AG04449 (cell line): Measurements from ENCODE around the gene ZNF438.
"Not testable (repeated sequence)": the region's sequence is repeated elsewhere in the genome, so short reads cannot be mapped to it uniquely, and the experiment has no call there.

Experiments used
- CTCF ChIA-PET: fragments of 350-600 bp; formaldehyde crosslinking; extraction: SDS; loops from one replicate; lab custom pipeline; 2021; ENCODE audit warnings: antibody characterized with exemption; lab: Yijun Ruan, JAX
- POLR2A ChIA-PET: fragments of 400-600, 350-600 bp; formaldehyde crosslinking; extraction: SDS; loops from one replicate; lab custom pipeline; 2020; ENCODE audit warnings: antibody characterized with exemption, inconsistent platforms; lab: Yijun Ruan, JAX
- DNase-seq: peaks from one replicate; pipeline ENCODE4 v3.0.0-alpha.2; 2010; ENCODE audit warnings: low read depth, low spot score
- H3K4me3 ChIP-seq: 2 replicates; pipeline ENCODE4 v1.5.1; 2011; ENCODE audit warnings: low read depth, mild to moderate bottlenecking, control low read depth, low read length
- TF ChIP-seq, protein P1 (sequence below): IDR thresholded peaks from one replicate; pipeline ENCODE4 v1.5.1; 2011; ENCODE audit warnings: mild to moderate bottlenecking, moderate library complexity, low read length, control low read depth, inconsistent platforms; ENCODE audit not compliant: insufficient read depth; ENCODE audit errors: missing control alignments

ZNF438 gene

DNA sequence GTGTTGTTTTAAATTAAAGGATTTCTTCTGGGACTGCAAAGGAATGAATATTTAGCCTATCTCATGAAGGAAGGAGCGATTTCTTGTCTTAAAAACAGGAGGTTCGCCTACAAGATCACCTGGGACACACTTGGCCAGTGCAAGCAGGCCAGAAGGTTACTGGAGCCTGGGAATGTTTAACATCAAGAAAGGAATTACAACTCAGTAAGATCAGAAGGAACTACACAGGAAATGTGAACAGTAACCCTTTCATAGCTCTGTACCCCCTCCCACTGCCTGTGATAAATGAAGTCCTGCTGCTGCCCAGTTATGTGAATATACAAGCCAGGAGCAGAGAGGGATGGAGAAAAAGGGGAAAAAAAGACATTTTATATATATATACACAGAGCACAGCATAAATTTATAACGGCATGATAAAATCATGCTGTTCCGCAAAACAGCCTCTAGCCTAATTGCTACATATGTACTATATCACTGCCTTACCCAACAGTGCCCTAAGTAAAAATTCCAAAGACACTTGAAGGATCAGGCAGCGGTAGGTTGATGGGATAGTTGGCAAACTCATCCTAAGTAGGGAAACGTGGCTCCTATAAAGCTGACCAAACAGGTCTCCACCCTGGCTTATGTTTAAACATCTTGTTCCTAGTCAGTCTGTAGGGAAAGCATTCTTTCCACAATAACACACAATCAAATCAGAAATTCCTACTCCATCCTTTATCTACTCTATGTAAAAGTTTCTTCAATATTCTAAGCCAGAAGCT, 63.8 kb downstream of the ZNF438 start:
- CTCF ChIA-PET, result no interaction called here
- H3K4me3 ChIP-seq, result no peak overlapping the region
- DNase-seq, result no peak
- TF ChIP-seq, protein P1, sequence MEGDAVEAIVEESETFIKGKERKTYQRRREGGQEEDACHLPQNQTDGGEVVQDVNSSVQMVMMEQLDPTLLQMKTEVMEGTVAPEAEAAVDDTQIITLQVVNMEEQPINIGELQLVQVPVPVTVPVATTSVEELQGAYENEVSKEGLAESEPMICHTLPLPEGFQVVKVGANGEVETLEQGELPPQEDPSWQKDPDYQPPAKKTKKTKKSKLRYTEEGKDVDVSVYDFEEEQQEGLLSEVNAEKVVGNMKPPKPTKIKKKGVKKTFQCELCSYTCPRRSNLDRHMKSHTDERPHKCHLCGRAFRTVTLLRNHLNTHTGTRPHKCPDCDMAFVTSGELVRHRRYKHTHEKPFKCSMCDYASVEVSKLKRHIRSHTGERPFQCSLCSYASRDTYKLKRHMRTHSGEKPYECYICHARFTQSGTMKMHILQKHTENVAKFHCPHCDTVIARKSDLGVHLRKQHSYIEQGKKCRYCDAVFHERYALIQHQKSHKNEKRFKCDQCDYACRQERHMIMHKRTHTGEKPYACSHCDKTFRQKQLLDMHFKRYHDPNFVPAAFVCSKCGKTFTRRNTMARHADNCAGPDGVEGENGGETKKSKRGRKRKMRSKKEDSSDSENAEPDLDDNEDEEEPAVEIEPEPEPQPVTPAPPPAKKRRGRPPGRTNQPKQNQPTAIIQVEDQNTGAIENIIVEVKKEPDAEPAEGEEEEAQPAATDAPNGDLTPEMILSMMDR, result no peak
- POLR2A ChIA-PET, result no interaction called here

DNA sequence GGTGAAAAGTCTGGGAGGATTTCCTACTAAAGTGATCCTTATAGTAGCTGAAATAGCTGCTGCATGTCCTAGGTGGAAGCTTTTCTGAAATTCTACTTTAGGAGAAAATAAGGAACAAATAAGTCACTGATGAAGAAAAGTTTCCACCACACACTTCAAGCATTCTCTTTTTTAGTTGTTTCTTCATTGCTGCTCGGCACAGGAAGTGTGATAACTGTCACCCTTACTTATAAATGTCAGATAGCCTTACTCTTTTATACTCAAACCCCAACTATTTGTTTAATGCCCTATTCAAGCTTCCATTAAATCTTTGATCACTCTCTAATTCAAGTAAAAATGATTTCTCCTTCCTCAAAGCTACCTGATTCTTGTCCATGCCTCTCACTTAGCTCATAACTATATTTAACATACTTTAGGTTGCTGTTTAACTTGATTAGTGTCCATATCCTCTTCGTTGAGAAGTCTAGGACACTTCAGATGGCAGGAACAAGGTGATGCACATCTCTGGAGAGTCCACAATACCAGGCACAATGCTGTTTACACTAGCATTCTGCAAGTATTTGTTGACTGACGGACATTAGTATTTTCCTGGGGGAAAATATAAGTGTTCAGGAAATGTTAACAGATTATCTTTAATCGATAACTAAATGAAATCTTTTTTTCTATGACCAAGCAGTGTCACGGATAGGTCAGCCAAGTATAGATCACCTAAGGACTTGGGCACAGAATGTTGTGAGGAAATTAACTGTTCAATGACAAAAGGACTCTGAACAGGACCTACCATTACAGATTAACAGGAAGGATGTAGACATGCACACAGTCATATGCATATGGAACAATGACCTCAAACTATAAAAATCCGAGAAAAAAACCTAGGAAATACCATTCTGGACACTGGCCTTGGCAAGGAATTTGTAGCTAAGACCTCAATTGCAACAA, 67.4 kb downstream of the ZNF438 start:
- CTCF ChIA-PET, result interaction anchor here (1.1 kb wide), 1 partner anchor 40 kb away, joined by 3 read pairs; no protein-coding TSS in a partner anchor
- POLR2A ChIA-PET, result no interaction called here
- DNase-seq, result no peak
- TF ChIP-seq, protein P1, result no peak
- H3K4me3 ChIP-seq, result no peak overlapping the region

DNA sequence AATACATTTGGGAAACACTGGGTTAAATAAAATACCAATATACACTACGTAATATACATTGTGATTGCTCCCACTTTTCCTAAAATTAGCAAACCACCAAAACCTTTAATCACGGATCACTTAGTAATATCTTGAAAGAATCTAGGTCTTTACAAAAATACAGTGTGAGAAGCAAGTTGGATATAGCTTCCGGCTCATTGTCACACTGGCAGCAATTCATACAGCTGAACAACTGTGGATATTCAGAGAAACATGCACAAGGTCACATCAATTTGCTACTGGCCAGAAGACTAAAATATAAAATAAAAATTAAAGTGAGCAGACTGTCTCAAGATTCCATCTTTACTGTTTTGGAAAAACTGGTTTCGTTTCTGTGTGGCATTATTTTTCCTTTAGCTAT, 69.1 kb downstream of the ZNF438 start:
- POLR2A ChIA-PET, result no interaction called here
- DNase-seq, result no peak
- CTCF ChIA-PET, result no interaction called here

DNA sequence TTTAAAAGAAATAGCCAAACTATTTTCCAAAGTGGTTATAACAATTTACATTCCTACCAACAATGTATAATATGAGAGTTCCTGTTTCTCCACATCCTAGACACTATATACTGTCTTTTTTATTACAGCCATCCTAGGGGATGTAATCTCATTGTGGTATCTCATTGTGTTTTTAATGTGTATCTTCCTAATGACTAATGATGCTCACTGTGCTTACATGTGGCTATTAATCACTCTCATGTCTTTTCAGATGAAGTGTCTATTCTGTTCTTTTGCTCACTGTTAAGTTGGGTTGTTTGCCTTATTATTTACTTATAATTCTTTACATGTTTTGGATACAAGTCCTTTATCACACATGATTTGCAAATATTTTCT, 71.8 kb downstream of the ZNF438 start:
- no peak overlapping the region for H3K4me3 ChIP-seq
- ChIA-PET POLR2A (no interaction called here), CTCF (no interaction called here)
- TF ChIP-seq, protein P1, result no peak
- no peak for DNase-seq

More for the DNA sequence above, 69.1 kb downstream of the ZNF438 start:
- TF ChIP-seq, protein P1, result no peak
- no peak overlapping the region for H3K4me3 ChIP-seq

DNA sequence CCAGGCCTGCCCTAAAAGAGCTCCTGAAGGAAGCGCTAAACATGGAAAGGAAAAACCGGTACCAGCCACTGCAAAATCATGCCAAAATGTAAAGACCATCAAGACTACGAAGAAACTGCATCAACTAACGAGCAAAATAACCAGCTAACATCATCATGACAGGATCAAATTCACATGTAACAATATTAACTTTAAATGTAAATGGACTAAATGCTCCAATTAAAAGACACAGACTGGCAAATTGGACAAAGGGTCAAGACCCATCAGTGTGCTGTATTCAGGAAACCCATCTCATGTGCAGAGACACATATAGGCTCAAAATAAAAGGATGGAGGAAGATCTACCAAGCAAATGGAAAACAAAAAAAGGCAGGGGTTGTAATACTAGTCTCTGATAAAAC, 82.4 kb downstream of the ZNF438 start:
- CTCF ChIA-PET, DNase-seq, POLR2A ChIA-PET, H3K4me3 ChIP-seq: not testable (repeated sequence)

DNA sequence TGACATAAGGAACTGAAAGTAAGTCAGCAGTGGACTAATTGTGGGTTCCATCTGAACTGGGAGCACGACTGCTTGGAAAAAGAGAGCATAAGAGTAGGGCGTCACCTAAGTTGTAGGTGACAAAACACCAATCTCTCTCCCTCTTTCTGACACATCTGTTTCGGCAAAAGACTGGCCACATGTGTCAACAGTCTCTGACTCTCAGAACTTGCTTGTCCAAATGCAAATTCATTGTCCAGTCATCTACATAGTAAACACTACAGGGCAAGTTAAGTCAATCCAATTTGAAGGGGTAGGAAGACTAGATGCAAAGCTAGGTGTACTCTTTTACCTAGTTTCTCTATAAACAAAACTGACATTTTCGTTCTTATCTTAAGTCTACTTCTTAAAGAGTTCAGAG, 87.7 kb downstream of the ZNF438 start:
- no peak for DNase-seq
- no peak overlapping the region for H3K4me3 ChIP-seq
- ChIA-PET POLR2A (no interaction called here), CTCF (no interaction called here)
- TF ChIP-seq, protein P1, result no peak
